ENCODE measurements around the gene GNA14.

GRCh38 chr9:77595426-77596095, 52.6 kb downstream of the GNA14 start:
- TF ChIP-seq ZNF274 (IDR thresholded peaks at IDR 0.05; ENCODE audit: low read depth, low read length) (no peak), YY1 (IDR thresholded peaks at IDR 0.05; ENCODE audit: insufficient read depth, insufficient read length) (no peak), SUZ12 (IDR thresholded peaks at IDR 0.05; ENCODE audit: extremely low read depth, insufficient read depth, insufficient read length) (no peak)
